GM18498 (cell line): Measurements from ENCODE around the gene PGBD5.

ENCODE experiments used
- ATAC-seq: cut with Tn5 transposase; IDR thresholded peaks from one replicate; pipeline ENCODE4 v1.9.1; 2021; ENCODE audit warnings: mild to moderate bottlenecking, moderate library complexity; ENCODE audit not compliant: unreplicated experiment

The PGBD5 gene

DNA sequence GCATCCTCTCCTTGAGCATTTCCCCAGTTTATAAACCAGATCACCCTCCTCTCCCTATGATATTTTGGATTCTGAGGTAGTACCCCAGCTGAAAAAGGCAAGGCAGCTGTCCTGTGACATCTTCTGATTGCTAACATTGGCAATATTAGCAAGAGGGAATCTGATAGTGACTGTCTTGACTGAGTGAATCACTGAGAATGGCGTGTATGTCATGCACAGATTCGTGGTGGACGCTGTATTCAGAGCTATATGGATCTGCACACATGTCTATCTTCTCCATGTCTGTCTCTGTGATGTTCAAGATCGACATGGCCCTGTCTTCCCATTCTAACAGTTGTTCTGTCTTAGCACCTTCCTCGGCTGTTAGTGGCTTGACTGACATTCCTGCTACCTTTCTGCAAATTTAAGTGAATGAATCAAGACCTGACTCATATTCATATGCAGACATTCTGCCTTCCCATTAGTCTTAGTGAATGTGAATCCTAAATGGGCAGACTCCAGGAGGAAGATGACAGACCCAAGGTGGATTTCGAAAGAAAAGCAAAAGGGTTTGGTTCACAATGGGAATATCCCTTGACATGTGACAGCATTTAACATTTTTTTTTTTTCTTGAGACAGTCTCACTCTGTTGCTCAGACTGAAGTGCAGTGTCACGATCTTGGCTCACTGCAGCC lies 97.7 kb downstream of the PGBD5 start:
- no peak for ATAC-seq

DNA sequence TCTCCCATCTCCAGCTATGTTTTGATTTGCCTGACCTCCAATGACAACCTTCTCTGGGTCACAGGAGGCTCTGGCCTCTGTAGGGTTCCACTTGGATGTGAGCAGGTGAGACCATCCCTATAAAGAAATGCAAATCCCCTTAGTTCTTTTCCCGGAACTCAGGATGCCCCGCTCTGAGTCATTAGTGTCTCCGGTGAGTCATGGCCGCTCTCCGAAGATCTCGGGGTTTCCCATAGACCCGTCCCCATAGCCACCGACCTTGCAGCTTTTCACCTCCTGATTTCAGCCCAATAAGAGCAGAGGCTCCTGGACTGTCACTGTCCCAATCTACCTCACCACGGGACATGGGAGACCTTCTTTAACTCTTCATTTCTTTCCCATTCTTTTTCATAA lies 98.2 kb downstream of the PGBD5 start:
- no peak for ATAC-seq

DNA sequence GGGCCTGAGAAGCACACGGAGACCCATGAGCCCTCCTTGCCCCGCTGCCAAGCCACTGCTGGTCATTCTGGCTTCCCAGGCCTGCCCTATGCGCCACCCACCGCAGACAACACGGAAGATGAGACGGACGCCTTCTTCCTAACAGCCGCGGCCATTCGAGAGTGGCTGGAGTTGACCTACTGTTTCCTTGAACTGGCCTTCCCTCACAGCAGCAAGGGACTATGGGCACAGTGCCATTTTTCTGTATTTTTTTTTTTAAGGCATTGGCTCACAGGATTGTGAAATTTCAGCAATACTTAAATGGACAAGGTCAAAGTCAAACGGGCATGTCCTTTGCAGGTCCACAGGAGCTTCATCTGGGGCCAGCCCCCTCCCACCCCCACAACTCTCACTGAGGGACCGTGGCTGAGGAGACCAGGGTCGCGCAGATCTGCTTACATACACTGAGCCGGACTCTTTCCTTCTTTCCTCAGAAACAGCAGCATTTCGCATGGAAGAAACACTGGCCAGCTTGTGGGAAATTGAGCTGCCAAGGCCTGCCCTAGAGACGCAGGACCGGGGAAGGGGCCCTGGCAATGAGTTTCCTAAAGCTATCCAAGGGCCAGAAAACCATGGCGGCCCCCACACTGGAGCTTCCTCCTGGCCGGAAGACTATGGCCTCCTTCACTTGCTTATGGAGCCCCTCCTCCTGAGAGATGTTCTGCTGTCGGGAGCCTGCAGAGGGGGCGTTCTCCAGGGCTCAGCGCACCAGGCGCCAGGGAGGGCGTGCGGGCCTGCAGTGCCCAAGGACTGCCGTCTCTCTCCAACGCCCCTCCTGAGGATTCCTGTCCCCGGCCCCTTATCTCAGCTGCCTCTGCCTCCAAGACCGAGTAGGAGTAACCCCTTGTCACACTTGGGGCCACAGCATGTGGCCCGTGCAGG lies 98.9 kb downstream of the PGBD5 start:
- no peak for ATAC-seq

DNA sequence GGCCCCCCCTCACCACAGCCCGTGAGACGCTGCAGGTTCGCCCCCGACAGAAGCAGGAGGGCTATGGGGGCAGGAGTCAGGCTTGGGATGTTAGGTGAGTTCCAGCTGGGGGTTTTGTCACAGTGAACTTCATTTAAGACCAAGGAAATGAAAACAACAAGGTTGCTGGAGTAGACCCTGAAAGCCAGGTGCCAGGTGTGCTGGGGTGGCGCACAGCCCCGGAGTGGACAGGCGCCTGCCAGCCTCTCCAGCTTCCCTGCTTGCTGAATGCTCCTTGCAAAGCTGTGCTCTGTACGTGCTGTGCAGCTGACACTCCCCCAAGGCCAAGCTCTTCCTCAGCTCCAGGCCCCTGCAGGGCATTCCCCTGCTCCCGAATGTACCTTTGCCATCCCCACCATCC lies 102.4 kb downstream of the PGBD5 start:
- ATAC-seq = no peak

DNA sequence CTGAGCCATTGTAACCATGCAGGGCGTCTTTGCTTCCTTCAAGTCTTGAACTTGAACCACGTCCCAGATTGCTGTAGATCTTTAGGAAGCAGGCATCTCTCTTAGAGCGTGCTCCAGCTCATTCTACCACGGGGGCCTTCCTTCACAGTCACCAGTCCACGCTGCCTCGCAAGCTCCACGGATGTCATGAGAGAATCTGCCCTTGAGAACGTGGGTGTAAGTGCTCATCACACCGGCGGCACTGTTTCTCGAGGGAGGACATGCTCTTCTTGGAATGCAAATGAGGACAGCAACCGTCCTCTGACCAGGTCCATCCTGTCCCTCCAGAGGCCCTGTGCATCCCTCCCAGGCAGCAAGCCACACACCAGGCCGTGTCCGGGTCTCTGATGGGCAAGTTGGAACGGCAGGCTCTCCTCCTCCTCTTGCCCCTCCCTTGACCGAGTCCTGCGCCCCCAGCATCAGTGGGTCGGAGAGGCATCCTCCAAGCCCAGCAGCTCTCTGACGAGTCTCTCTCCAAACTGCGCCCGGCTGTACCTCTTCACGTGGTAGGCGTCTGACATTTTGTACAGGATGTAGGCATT lies 103.1 kb downstream of the PGBD5 start:
- no peak for ATAC-seq

DNA sequence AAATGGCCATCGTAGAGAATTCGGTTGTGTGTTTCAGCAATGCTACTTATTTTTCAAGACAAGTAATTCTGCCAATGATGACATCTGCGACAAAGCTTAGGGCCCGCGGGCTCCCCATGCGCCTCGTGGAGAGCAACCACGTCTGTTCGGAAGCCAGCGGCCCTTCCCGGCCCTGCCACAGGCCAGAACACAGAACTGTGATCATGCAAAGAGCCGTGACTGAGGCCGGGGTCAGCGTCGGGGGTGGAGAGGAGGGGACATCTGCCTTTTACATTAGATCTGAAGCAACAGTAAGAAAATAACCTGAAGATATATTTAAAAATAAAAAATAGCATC lies 103.7 kb downstream of the PGBD5 start:
- no peak for ATAC-seq

DNA sequence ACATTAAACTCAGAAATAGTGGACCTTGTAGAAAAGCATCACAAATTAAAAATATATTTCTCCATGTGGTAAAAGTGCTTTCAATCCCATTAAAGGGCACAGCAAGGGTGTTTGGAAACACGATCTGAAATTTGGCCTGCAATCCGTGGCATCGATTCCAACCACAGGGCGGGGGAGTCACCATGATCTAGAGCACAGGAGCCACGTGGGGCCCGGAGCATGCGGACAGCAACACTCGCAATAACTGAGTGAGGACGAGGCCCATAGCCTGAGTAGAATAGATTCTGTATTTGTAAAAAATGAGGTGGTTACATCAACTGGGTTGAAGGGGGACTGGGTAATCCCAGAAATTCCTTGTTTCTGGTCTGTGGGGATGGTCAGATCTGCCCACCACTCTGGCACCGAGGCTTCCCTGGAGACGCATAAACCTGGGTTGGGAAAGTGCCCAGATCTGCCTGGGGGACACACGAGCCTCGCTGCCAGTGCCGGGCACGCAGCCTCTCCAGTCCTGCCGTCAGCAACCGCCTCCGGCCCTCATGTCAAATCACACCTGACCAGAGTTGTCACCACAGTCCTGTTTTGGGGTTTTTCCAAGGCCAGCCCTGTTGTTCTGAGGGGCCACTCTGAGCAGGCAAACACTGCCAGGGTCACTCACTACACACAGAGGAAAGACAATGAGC lies 104.3 kb downstream of the PGBD5 start:
- no peak for ATAC-seq

DNA sequence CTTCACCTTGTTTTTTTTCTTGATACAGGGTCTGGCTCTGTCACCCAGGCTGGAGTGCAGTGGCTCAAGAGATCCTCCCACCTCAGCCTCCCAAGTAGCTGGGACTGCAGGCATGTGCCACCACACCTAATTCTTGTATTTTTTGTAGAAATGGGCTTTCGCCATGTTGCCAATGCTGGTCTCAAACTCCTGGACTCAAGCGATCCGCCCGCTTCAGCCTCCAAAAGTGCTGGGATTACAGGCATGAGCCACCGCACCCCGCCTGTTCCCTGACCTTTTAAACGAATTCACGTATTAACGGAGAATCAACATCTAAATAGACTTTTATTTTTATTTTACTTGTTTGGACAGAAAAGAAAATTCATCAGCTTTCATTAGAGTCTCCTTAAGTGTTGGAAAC lies 104.8 kb downstream of the PGBD5 start:
- no peak for ATAC-seq

DNA sequence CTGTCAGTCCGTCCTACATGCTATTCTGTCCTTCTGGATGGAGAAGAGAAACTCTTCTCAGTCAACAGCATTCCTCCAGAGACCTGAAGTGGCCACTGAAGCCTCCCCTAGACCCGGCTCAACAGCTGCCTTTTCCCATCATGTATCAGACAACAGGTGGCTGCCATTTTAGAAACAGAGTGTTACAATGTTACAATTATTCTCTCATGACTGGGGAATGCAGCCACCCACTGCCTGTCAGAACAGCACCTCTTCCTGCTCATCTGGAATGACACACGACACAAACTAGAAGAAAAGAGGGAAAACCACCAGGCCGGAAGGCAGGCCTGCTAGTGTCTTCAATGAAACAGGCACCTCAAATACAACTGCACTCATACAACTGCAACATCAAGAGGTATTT lies 105.3 kb downstream of the PGBD5 start:
- no peak for ATAC-seq

DNA sequence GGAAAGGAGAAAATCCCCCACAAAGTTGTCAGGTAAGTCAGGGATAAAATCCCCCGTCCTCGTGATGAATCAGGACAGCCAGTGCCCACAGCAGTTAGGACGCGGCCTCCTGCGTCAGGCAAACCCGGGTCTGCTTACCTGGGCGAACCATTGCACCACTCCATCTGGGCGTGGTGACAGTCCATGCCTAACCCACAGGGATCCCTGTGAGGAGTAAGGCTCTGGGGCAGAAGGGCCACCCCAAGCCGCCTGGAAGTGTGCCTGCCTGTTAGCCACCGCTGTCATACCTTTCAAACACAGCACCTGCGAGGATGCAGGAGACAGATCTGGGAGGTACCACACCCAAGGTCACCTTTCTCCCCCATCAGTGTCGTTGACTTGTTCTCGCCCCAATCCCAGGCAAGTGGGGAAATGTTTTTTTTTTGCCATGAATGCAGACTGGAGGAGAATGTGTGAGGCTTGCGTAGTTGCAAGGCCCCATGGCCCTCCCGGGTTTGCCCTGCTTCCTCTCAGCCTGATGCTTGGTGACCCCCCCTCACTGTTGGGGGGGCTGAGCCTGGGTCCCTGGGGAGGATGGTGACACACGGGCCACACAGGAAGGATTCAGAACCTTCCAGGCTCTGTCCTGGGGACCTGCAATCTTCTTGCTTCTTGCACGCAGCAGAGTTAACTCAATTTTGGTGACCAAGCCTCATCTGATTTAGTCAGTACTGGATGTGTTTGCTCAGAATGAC lies 107.0 kb downstream of the PGBD5 start:
- ATAC-seq = no peak

DNA sequence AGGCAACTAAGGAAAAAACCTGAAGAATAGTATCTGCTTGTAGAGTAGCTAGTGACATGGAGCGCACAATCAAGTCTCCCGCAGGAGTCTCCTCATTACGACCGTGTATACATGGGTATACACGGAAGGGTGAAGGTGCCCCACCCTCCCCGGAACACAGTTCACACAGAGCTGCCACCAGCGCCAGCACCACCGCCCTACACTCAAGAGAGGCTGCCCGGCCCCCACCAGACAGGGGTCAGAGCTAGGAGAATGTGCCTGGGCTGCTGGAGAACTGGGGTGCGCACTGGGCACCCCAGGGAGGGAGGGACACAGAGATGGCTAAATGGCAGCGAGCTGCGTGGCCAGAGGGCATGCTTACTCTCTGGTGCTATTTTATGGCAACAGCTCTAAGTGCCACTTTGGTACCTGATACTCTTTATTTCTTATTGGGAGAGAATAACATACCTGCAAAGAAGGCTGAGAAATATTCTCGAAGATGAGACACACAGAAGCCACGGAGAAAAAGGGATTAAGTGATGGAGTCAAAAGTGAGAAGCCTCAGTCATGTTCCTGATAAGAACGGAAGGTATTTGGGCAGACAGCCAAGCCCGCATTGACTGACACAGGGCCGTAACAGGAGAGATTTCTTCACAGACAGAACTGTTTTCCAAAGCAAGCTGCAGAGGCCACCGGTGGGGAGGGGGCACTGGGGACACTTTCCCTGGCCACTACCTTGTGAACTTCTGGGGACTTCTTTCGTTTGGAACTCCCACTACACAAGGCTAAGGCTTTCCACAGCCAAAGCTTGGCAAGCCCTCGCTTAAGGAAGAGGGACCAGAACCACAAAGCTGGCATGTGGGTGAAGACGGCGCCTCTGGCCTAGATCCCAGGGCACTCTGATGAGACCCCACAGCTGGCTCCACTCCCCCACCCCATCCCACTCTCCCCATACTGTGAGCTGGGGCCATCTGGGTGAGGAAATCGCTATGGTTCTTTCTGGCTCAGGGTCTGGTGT lies 108.0 kb downstream of the PGBD5 start:
- no peak for ATAC-seq

DNA sequence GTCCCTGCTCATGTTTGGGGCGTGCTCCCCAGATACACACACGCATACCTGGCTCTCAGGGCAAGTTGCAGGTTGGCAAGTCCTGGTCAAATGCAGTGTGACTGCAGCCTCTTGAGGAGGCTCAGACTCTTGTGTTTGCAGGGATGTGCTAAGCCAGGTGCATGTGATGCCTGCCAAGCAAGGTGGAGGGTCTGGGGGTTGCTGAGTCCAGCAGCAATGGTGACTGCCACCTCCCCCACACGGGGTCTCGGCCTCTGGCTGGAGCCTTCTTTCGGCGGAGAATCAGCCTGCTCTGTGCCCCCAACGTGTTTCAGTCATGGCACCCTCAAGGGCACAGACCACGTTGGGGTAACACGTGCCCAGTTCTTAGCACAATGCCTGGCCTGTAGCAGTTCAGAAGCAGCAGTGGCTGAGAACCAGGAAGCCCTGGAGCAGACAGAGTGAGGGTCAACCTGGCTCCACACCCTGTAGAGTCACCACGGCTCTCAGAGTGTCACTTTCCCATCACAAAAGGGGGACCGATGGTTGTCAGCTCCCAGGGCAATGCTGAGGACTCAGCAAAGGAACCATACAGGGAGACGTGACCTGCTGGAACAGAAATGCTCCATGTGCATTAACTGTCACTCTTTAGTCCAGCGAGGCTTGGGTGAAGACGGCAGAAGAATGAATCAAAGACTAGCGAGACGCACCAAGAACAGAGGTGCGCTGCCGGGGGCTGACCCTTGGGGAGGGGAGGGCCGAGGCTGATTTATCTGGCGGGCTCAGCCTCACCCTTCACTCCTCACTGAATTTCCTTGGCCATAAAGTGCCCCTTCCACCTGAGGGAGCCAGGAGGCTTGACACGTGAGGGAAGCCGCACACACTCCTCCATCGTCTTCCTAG lies 109.0 kb downstream of the PGBD5 start:
- no peak for ATAC-seq

DNA sequence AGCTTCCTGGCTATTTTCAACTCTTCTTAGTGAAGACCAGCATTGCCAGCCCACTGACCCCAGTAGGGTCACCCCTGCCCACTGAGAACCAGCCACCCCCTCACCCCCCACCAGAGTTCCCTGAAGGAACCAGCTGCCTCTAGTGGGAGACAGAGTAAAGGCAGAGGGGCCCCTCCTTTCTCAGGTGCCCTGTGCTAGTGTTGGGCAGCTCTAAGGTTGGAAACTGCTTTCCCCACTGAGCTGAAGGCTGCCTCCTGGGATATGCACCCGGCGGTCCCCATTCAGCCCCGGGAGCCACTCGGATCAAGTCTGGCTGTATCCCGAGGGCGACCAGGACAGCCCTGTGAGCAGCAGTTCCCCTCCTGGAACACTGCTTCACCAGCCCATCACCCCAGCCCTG lies 111.0 kb downstream of the PGBD5 start:
- ATAC-seq = no peak

DNA sequence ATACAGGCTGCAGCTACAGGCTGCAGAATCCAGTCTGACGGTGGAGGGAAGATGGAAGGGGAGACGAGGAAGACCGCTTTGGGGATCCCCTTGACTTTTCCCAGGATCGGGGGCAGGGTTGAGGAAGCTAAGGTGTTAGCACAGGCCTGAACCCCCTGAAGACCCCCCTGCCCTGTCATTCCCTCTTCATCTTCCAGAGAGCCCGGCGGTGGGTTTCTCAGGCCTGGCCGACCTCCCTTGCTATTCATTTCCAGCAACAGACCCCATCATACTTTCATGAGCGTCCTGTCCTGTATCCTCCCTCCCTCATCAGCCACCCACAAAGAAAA lies 112.0 kb downstream of the PGBD5 start:
- no peak for ATAC-seq

DNA sequence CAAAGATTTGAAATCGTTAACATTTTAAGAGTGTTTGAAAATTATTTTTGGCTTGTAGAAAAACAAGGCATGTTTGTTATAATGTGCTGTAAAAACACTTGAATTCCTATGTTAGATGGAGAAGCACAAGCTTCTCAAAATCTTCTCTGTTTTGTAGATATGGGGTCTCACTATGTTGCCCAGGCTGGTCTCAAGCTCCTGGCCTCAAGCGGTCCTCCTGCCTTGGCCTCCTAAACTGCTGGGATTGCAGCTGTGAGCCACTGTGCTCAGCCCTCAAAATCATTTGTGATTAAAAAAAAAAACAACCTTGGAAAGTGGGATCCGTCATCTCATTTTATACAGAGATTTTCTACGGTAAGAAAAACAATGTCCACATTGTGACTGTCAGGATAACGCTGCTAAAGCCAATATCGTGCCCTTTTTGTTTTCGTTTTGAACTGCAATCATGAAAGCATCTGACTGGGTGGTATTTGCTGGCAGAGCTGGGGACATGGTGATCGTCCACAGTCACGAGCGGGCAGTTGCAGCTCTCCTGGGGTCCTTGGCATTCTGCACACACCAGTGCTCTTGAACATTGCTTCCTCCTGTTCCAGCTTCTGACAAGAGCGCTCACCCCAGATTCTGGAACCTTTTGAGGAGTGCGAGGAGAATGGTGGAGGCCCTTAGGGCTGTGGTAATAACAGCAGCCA lies 112.5 kb downstream of the PGBD5 start:
- ATAC-seq = no peak

DNA sequence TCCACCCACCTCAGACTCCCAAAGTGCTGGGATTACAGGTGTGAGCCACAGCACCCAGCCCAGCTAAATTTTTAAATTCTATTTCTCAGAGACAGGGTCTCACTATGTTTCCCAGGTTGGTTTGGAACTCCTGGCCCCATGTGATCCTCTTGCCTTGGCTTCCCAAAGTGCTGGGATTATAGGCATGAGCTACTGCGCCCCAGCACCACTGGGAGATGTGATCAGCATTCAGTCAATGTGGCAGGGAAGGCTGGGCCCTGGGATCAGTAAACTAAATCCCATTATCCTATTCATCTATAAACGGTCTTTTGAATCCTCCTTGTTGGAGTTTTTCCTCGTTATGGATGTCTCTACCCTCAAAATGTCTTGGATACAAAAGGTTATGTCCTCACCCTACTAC lies 113.5 kb downstream of the PGBD5 start:
- ATAC-seq = no peak

DNA sequence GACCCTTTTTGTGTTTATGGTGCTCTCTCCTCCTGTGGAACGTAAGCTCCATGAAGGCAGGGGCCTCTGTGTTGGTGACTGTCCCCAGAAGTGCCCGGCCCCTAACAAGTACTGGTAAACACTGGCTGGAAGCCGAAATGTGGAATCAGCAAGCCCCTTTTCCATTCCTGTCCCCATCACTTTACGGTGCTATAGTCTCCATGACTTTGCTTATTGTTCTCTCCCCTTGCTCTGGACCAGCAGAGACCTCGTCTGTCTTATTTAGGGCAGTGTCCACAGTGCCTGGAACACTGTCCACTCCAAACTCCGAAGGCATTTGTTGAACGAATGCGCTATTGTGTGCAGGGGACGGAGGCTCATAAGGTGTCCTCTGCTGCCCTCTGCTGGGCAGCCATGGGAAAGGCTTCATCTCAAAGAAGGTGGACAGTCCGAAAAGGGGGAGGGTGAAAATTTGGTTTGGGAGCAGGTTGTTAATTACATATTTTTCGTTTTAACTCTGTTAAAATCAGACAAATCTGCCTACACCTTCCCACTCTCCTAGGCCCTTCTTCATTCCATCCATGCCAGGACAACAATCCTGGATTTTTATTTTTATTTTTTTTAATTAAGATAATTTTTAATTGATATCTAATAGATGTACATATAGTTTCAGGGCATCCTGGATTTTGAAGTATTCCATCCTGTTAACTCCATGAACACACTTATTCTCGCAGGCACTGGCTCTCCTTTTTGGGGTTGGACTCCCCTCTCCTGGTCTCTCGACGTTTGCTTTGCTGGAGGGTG lies 115.6 kb downstream of the PGBD5 start:
- no peak for ATAC-seq
